K562 (cell line): ENCODE results near the gene NR1H3. TPM values are rescaled to one million over a fixed set of nuclear protein-coding genes. Genes with fewer than 3 reads are reported as not detected.

Experiments used
- BRF1 ChIP-seq: IDR thresholded peaks from 3 replicates; pipeline ENCODE4 v1.6.1; 2011; ENCODE audit warnings: borderline replicate concordance, mild to moderate bottlenecking; ENCODE audit not compliant: insufficient read length; ENCODE audit errors: extremely low read depth
- ETV1 ChIP-seq: fragments of 450-650 bp; conservative IDR thresholded peaks from 2 replicates; pipeline ENCODE4 v1.6.1; 2016; ENCODE audit warnings: missing genetic modification characterization, control low read depth, low read depth, missing compliant biosample characterization
- HDAC6 ChIP-seq: IDR thresholded peaks from 2 replicates; pipeline ENCODE4 v1.6.1; 2012; ENCODE audit warnings: low read depth, mild to moderate bottlenecking, control low read depth, inconsistent platforms, low read length, moderate library complexity
- HNRNPH1 ChIP-seq: fragments of 200-400 bp; formaldehyde crosslinking; optimal IDR thresholded peaks from 2 replicates; pipeline ENCODE3; 2017; ENCODE audit warnings: low read depth, mild to moderate bottlenecking, low read length, moderate library complexity
- HNRNPL ChIP-seq: fragments of 200-400 bp; formaldehyde crosslinking; IDR thresholded peaks from 2 replicates; pipeline ENCODE4 v1.6.1; 2017; ENCODE audit warnings: low read depth, mild to moderate bottlenecking, low read length
- MEF2A ChIP-seq: IDR thresholded peaks from 2 replicates; pipeline ENCODE4 v1.6.1; 2011; ENCODE audit warnings: low read depth, mild to moderate bottlenecking, low read length, moderate library complexity; ENCODE audit not compliant: control insufficient read depth
- NEUROD1 ChIP-seq: fragments of 150-350 bp; IDR thresholded peaks from 2 replicates; pipeline ENCODE4 v1.6.1; 2014; ENCODE audit warnings: borderline replicate concordance, low read length, low read depth; ENCODE audit not compliant: partially characterized antibody
- PTTG1 ChIP-seq: fragments of 450-650 bp; IDR thresholded peaks from 2 replicates; pipeline ENCODE4 v1.6.1; 2016; ENCODE audit warnings: low read depth, mild to moderate bottlenecking, missing genetic modification characterization, missing compliant biosample characterization
- SMARCA4 ChIP-seq: fragments of 450-650 bp; IDR thresholded peaks from 2 replicates; pipeline ENCODE4 v1.6.1; 2016
- ZBED1 ChIP-seq: IDR thresholded peaks from 2 replicates; pipeline ENCODE4 v1.6.1; 2014
- ZBTB7A ChIP-seq: IDR thresholded peaks from 2 replicates; pipeline ENCODE4 v1.6.1; 2011; ENCODE audit warnings: low read depth, mild to moderate bottlenecking, low read length, moderate library complexity, borderline replicate concordance; ENCODE audit not compliant: control insufficient read depth
- ZFP30 ChIP-seq: fragments of 250-450 bp; sonication (Bioruptor Pico); IDR thresholded peaks from 2 replicates; pipeline ENCODE4 v1.8.0; 2022; ENCODE audit warnings: moderate library complexity, mild to moderate bottlenecking, inconsistent platforms, borderline replicate concordance
- ZNF140 ChIP-seq: fragments of 250-450 bp; sonication (Bioruptor Pico); IDR thresholded peaks from 2 replicates; pipeline ENCODE4 v1.8.0; 2021; ENCODE audit warnings: moderate library complexity, mild to moderate bottlenecking, inconsistent platforms
- ZNF274 ChIP-seq: IDR thresholded peaks from 2 replicates; pipeline ENCODE4 v1.6.1; 2011; ENCODE audit warnings: low read depth, mild to moderate bottlenecking, low read length, moderate library complexity, borderline replicate concordance
- ZNF3 ChIP-seq: fragments of 250-450 bp; sonication (Bioruptor Pico); IDR thresholded peaks from 2 replicates; pipeline ENCODE4 v1.5.0; 2021; ENCODE audit warnings: mild to moderate bottlenecking, moderate library complexity
- ZNF324 ChIP-seq: fragments of 250-450 bp; sonication (Bioruptor Pico); IDR thresholded peaks from 2 replicates; pipeline ENCODE4 v1.4.0; 2020; ENCODE audit warnings: mild to moderate bottlenecking
- ZNF561 ChIP-seq: fragments of 450-650 bp; formaldehyde crosslinking; conservative IDR thresholded peaks from 2 replicates; pipeline ENCODE4 v1.4.0; 2020; ENCODE audit warnings: mild to moderate bottlenecking, moderate library complexity
- polyA plus RNA-seq, 8 experiments: library from polyadenylated mRNA; depleted of rRNA in 4 of 8; stranded (reverse) in 5 of 8; unstranded in 3 of 8; fragments of >200 nt; fragmentation: Nextera tagmentation in 2 of 8; fragmentation: Illumina TruSeq in 1 of 8; extraction: Ambion mirVana in 2 of 8; extraction: Trizol in 1 of 8; gene quantifications; 2 replicates each; pipeline versions ENCODE4 v1.2.1 to v1.2.3, GENCODE V29; 2011 to 2014; ENCODE audit warnings: inconsistent platforms in 1 of 8, missing spikeins in 1 of 8
- total RNA-seq, 7 experiments: library from RNA; depleted of rRNA in 6 of 7; stranded (reverse); fragments of >200 nt in 6 of 7; fragmentation: Illumina TruSeq in 2 of 7; extraction: Trizol in 2 of 7; gene quantifications; 2 replicates each; pipeline versions ENCODE4 v1.2.1 to v1.2.3, GENCODE V29; 2011 to 2021; ENCODE audit warnings: low replicate concordance in 1 of 7
- TF ChIP-seq, protein P1 (sequence below): fragments of 250-450 bp; sonication (Bioruptor Pico); IDR thresholded peaks from 2 replicates; pipeline ENCODE4 v1.6.1; 2021; ENCODE audit warnings: mild to moderate bottlenecking
- TF ChIP-seq, protein P2 (sequence below): fragments of 200-800 bp; sonication (Bioruptor generic); IDR thresholded peaks from 2 replicates; pipeline ENCODE4 v1.6.1; 2017; ENCODE audit warnings: missing genetic modification characterization, missing compliant biosample characterization
- TF ChIP-seq, protein P3 (sequence below): sonication (generic); formaldehyde crosslinking; IDR thresholded peaks from 2 replicates; pipeline ENCODE4 v1.8.0; 2022; ENCODE audit warnings: mild to moderate bottlenecking, missing genetic modification reagents
- TF ChIP-seq, protein P4 (sequence below): fragments of 450-650 bp; IDR thresholded peaks from 2 replicates; pipeline ENCODE4 v1.6.1; 2014; ENCODE audit warnings: low read depth, mild to moderate bottlenecking, moderate library complexity, borderline replicate concordance
- TF ChIP-seq, protein P5 (sequence below): conservative IDR thresholded peaks from 2 replicates; pipeline ENCODE4 v1.6.1; 2011; ENCODE audit warnings: low read depth, mild to moderate bottlenecking, low read length; ENCODE audit not compliant: control insufficient read depth

NR1H3 gene
- total and polyA plus RNA-seq, 9 of the 15 experiments (the other 6 are each of a cell fraction or from before 2014, with no cell fraction given), result 8.2 to 26.0 (median 11.9) TPM

DNA sequence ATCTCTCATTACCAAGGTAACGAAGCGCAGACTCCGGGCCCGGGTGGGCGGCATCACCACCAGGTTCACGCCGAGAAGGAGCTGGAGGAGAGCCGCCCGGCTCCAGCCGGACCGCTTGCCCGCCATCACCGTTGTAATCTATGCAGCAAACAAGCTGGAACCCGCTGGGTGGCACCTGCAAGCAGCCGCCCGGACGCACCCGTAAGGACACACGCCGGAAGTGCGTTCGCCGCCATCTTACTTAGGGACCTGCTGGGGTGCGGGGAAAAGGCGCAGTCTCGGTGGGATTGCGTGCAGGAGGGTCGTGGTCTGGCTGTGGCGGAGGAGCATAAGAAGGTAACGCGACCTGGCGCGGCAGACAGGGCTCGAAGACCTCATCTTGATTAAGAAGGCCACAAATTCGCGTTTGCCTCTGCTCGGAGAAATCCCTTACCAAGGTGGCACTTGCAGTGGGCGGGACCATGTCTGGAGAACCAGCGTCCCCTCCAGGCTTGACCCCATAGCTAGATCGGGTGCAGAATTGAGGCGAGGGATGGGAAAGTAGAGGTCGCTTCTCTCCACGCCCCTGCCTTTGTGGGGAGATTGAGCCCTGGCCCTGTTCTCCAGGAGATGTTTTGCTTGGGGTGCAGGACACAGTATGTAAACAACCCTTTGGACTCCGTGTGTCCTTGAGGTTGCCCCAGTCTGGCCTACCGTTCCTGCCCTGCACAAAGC, 9.0 kb upstream of the NR1H3 start, which contains the start of gene ACP2 (continued):
- TF ChIP-seq BRF1 (no peak), HDAC6 (no peak), MEF2A (0 out of 2 replicates have a peak, but pooled peaks have one; percentile 33), NEUROD1 (peak; percentile 91), PTTG1 (tag) (no peak), ZBTB7A (peak; percentile 86), ZNF561 (CRISPR knock-in tag) (no peak), ZNF324 (CRISPR knock-in tag) (no peak), ZNF3 (CRISPR knock-in tag) (no peak), HNRNPH1 (no peak), ZBED1 (no peak; the same call in 1 of the 2 replicates), ZNF140 (CRISPR knock-in tag) (no peak), SMARCA4 (no peak; the same call in 1 of the 2 replicates), ETV1 (tag) (peak; percentile 68), ZFP30 (CRISPR knock-in tag) (no peak), HNRNPL (peak; percentile 70; the same call in 1 of the 2 replicates), ZNF274 (no peak)
- TF ChIP-seq, protein P1, sequence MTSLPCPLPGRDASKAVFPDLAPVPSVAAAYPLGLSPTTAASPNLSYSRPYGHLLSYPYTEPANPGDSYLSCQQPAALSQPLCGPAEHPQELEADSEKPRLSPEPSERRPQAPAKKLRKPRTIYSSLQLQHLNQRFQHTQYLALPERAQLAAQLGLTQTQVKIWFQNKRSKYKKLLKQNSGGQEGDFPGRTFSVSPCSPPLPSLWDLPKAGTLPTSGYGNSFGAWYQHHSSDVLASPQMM, result no peak
- TF ChIP-seq, protein P2, sequence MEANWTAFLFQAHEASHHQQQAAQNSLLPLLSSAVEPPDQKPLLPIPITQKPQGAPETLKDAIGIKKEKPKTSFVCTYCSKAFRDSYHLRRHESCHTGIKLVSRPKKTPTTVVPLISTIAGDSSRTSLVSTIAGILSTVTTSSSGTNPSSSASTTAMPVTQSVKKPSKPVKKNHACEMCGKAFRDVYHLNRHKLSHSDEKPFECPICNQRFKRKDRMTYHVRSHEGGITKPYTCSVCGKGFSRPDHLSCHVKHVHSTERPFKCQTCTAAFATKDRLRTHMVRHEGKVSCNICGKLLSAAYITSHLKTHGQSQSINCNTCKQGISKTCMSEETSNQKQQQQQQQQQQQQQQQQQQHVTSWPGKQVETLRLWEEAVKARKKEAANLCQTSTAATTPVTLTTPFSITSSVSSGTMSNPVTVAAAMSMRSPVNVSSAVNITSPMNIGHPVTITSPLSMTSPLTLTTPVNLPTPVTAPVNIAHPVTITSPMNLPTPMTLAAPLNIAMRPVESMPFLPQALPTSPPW (CRISPR knock-in tag), result peak; percentile 60
- TF ChIP-seq, protein P3, sequence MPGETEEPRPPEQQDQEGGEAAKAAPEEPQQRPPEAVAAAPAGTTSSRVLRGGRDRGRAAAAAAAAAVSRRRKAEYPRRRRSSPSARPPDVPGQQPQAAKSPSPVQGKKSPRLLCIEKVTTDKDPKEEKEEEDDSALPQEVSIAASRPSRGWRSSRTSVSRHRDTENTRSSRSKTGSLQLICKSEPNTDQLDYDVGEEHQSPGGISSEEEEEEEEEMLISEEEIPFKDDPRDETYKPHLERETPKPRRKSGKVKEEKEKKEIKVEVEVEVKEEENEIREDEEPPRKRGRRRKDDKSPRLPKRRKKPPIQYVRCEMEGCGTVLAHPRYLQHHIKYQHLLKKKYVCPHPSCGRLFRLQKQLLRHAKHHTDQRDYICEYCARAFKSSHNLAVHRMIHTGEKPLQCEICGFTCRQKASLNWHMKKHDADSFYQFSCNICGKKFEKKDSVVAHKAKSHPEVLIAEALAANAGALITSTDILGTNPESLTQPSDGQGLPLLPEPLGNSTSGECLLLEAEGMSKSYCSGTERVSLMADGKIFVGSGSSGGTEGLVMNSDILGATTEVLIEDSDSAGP (CRISPR knock-in tag), result no peak
- TF ChIP-seq, protein P4, sequence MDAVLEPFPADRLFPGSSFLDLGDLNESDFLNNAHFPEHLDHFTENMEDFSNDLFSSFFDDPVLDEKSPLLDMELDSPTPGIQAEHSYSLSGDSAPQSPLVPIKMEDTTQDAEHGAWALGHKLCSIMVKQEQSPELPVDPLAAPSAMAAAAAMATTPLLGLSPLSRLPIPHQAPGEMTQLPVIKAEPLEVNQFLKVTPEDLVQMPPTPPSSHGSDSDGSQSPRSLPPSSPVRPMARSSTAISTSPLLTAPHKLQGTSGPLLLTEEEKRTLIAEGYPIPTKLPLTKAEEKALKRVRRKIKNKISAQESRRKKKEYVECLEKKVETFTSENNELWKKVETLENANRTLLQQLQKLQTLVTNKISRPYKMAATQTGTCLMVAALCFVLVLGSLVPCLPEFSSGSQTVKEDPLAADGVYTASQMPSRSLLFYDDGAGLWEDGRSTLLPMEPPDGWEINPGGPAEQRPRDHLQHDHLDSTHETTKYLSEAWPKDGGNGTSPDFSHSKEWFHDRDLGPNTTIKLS, result peak; percentile 75
- TF ChIP-seq, protein P5, sequence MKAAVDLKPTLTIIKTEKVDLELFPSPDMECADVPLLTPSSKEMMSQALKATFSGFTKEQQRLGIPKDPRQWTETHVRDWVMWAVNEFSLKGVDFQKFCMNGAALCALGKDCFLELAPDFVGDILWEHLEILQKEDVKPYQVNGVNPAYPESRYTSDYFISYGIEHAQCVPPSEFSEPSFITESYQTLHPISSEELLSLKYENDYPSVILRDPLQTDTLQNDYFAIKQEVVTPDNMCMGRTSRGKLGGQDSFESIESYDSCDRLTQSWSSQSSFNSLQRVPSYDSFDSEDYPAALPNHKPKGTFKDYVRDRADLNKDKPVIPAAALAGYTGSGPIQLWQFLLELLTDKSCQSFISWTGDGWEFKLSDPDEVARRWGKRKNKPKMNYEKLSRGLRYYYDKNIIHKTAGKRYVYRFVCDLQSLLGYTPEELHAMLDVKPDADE, result peak; percentile 95
